Stimulated activated CD8-positive, alpha-beta memory T cell treated with anti-CD3 and anti-CD28 coated beads, Interleukin-15, amount 100 ng/mL, for 1 hour (primary cell): ENCODE results near the gene CHORDC1.
"Not testable (repeated sequence)": the region's sequence is repeated elsewhere in the genome, so short reads cannot be mapped to it uniquely, and the experiment has no call there.

Experiments
- DNase-seq: peaks from one replicate; pipeline ENCODE4 v3.0.0-alpha.2; 2020; ENCODE audit warnings: low read depth

CHORDC1 gene

GRCh38 chr11:90222459-90223247 is at the start of gene CHORDC1:
TSS of gene CHORDC1 (minus strand) at chr11:90223049. CDS start at chr11:90222954, 95 bp downstream.
- peak; percentile 92 for DNase-seq

GRCh38 chr11:90257158-90257525 is 34.3 kb upstream of the CHORDC1 start:
- DNase-seq = no peak

- no peak for DNase-seq
Measured at GRCh38 chr11:90256404-90257157, 33.7 kb upstream of the CHORDC1 start.

GRCh38 chr11:90254065-90254464 is 31.2 kb upstream of the CHORDC1 start:
- DNase-seq = no peak

- no peak for DNase-seq
Measured at GRCh38 chr11:90252053-90252452, 29.2 kb upstream of the CHORDC1 start.

GRCh38 chr11:90251599-90251998 is 28.8 kb upstream of the CHORDC1 start:
- DNase-seq = no peak

- DNase-seq = no peak
Measured at GRCh38 chr11:90250970-90251369, 28.1 kb upstream of the CHORDC1 start.

GRCh38 chr11:90246468-90246867 is 23.6 kb upstream of the CHORDC1 start:
- no peak for DNase-seq

- DNase-seq = no peak
Measured at GRCh38 chr11:90243534-90243933, 20.7 kb upstream of the CHORDC1 start.

- DNase-seq = no peak
Measured at GRCh38 chr11:90242894-90243416, 20.1 kb upstream of the CHORDC1 start.

- DNase-seq = no peak
Measured at GRCh38 chr11:90241414-90241813, 18.6 kb upstream of the CHORDC1 start.

- not testable (repeated sequence) for DNase-seq
Measured at GRCh38 chr11:90239967-90240636, 17.3 kb upstream of the CHORDC1 start.

- DNase-seq = no peak
Measured at GRCh38 chr11:90237004-90237403, 14.2 kb upstream of the CHORDC1 start.

GRCh38 chr11:90235526-90235925 is 12.7 kb upstream of the CHORDC1 start:
- DNase-seq = no peak

- DNase-seq = no peak
Measured at GRCh38 chr11:90234977-90235376, 12.1 kb upstream of the CHORDC1 start.

- DNase-seq = no peak
Measured at GRCh38 chr11:90229791-90230190, 6.9 kb upstream of the CHORDC1 start.

- DNase-seq = no peak
Measured at GRCh38 chr11:90228056-90228455, 5.2 kb upstream of the CHORDC1 start.

- no peak for DNase-seq
Measured at GRCh38 chr11:90223248-90223585, 368 bp upstream of the CHORDC1 start.

- DNase-seq = no peak
Measured at GRCh38 chr11:90221803-90222458, 918 bp downstream of the CHORDC1 start.

GRCh38 chr11:90220391-90220790 is 2.5 kb downstream of the CHORDC1 start:
- no peak for DNase-seq

- DNase-seq = no peak
Measured at GRCh38 chr11:90219438-90219837, 3.4 kb downstream of the CHORDC1 start.

GRCh38 chr11:90218606-90219005 is 4.2 kb downstream of the CHORDC1 start:
- DNase-seq = no peak
